Body of pancreas (tissue), 4 donors: ENCODE data around the gene METTL23. TPM values are rescaled to one million over a fixed set of nuclear protein-coding genes. Genes with fewer than 3 reads are reported as not detected.

Source experiments
- ATAC-seq: fragments of 150-250 bp; one replicate; pipeline ENCODE4 v1.9.1; 2016
- DNase-seq, 4 donors: peaks; one replicate each; pipeline ENCODE4 v3.0.0-alpha.2; 2019
- H3K27ac ChIP-seq, 4 donors: fragments of 200-600 bp; sonication (generic); 1 replicate in 3 of 4; 2 replicates in 1 of 4; pipeline versions ENCODE4 v1.5.1 to v1.6.1; 2016 to 2019; ENCODE audit warnings: mild to moderate bottlenecking in 1 of 4, mixed read lengths in 1 of 4, moderate library complexity in 1 of 4
- H3K27me3 ChIP-seq, 2 donors: fragments of 200-600 bp; sonication (generic); one replicate each; pipeline ENCODE4 v1.6.0; 2016; ENCODE audit warnings: mild to moderate bottlenecking in 1 of 2
- H3K36me3 ChIP-seq, 2 donors: fragments of 200-600 bp; sonication (generic); replicated peaks in 1 of 2; 2 replicates each; pipeline ENCODE4 v1.5.1; 2016; ENCODE audit warnings: low read depth in 2 of 2; ENCODE audit not compliant: insufficient read depth in 1 of 2
- H3K4me1 ChIP-seq: fragments of 200-600 bp; sonication (generic); one replicate; pipeline ENCODE4 v1.6.0; 2016
- H3K4me3 ChIP-seq, 2 donors: fragments of 200-600 bp; sonication (generic); 1 replicate in 1 of 2; 2 replicates in 1 of 2; pipeline ENCODE4 v1.5.1; 2016 to 2019
- H3K9me3 ChIP-seq, 3 donors: fragments of 200-600 bp; sonication (generic); 1 replicate in 2 of 3; 2 replicates in 1 of 3; pipeline ENCODE4 v1.5.1; 2016
- POLR2A ChIP-seq, 3 donors: fragments of 450-650 bp; IDR thresholded peaks; one replicate each; pipeline ENCODE4 v1.6.1; 2016; ENCODE audit warnings: antibody characterized with exemption in 3 of 3, mild to moderate bottlenecking in 2 of 3
- WGBS, 2 donors: methylation state at CpG; one replicate each; pipeline ENCODE4 v1.1.5; 2017; 5-methylcytosine and 5-hydroxymethylcytosine counted together
- intact Hi-C: fragments of 100-400 bp; cut with DNase I; formaldehyde crosslinking; loops from one replicate; pipeline ENCODE4 v1.15.1; 2023
- total RNA-seq, 2 donors: library from RNA; depleted of rRNA; stranded (reverse); fragments of >200 nt; gene quantifications; one replicate each; pipeline ENCODE4 v1.1.0, GENCODE V29; 2016
- TF ChIP-seq, protein P1 (sequence below), 7 experiments: fragments of 450-650 bp in 4 of 7; fragments of 200-600 bp in 3 of 7; sonication (generic) in 3 of 7; IDR thresholded peaks; one replicate each; pipeline ENCODE4 v1.5.1; 2016 to 2019; ENCODE audit warnings: antibody characterized with exemption in 7 of 7

METTL23 gene
- total RNA-seq, 2 donors from 2014 or later: 25.9 to 44.2 TPM

DNA sequence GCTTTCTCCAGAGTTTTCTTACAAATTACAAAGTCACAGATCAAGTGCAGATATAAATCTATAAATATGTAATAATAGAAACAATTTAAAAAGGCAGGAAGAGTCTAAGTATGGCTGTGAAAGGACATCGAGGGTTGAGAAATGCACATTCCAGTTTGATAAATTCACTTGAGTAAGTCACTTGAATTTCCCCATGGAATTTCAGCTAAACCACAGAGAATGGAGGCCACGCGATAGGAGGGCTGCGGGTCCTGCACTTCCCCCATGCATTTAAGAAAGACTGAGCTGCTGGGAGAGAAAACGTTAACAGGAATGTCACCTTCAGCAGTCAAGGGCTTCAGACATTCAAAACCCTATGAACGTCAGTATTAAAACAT, 9.8 kb upstream of the METTL23 start:
- Histone ChIP-seq H3K27ac (peak overlapping the region in 1 of 4 donors; percentile 60), H3K4me3 (no peak overlapping the region), H3K27me3 (no peaks in the 10 kb centered on the region), H3K9me3 (no peaks in the 10 kb centered on the region), H3K36me3 (peaks cover 17 to 52% of the 10 kb centered on the region in 2 donors), H3K4me1 (peaks cover 18% of the 10 kb centered on the region)
- ATAC-seq (no peak), DNase-seq (no peak)
- no peak for TF ChIP-seq POLR2A (IDR thresholded peaks at IDR 0.05)
- TF ChIP-seq, protein P1, sequence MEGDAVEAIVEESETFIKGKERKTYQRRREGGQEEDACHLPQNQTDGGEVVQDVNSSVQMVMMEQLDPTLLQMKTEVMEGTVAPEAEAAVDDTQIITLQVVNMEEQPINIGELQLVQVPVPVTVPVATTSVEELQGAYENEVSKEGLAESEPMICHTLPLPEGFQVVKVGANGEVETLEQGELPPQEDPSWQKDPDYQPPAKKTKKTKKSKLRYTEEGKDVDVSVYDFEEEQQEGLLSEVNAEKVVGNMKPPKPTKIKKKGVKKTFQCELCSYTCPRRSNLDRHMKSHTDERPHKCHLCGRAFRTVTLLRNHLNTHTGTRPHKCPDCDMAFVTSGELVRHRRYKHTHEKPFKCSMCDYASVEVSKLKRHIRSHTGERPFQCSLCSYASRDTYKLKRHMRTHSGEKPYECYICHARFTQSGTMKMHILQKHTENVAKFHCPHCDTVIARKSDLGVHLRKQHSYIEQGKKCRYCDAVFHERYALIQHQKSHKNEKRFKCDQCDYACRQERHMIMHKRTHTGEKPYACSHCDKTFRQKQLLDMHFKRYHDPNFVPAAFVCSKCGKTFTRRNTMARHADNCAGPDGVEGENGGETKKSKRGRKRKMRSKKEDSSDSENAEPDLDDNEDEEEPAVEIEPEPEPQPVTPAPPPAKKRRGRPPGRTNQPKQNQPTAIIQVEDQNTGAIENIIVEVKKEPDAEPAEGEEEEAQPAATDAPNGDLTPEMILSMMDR (IDR thresholded peaks at IDR 0.05): no peak
- WGBS, 2 donors: 72 to 79% methylated on average over 6 of the region's 6 CpGs
- intact Hi-C loops: loop anchor here (10.0 kb wide), 1 partner anchor 192 kb away; no protein-coding TSS in a partner anchor

GRCh38 chr17:76718516-76718915, 8.1 kb upstream of the METTL23 start:
- TF ChIP-seq, protein P1 (IDR thresholded peaks at IDR 0.05): no peak
- TF ChIP-seq POLR2A (IDR thresholded peaks at IDR 0.05): no peak
- ATAC-seq (no peak), DNase-seq (no peak)
- Histone ChIP-seq H3K4me3 (no peak overlapping the region), H3K27me3 (no peaks in the 10 kb centered on the region), H3K9me3 (no peaks in the 10 kb centered on the region), H3K36me3 (peaks cover 17 to 56% of the 10 kb centered on the region in 2 donors), H3K27ac (no peak overlapping the region), H3K4me1 (peaks cover 31% of the 10 kb centered on the region)
- intact Hi-C loops: loop anchor here (10.0 kb wide), 1 partner anchor 194 kb away; no protein-coding TSS in a partner anchor
- whole genome bisulfite sequencing, 2 donors: 86 to 91% methylated on average over 16 of the region's 16 CpGs

DNA sequence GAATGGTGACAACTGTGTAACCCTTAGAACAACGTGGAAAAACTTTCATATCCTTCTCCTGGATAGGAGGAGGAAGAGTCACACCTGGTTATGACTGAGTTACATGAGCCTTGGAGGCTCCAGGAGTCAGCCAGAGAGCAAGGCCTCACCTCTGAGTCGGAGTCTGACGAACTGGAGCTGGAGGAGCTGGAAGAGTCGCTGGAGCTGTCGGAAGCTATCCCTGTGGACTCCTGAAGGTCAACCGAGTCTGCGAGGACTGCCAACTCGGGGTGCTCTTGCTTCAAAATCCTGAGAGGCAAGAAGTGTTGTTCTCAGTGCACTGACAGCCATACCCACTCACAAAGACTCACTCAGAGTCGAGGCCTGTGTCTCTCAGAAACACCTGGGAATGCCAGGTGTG, 6.4 kb upstream of the METTL23 start:
- Histone ChIP-seq H3K27me3 (no peaks in the 10 kb centered on the region), H3K36me3 (peaks cover 17 to 61% of the 10 kb centered on the region in 2 donors)

DNA sequence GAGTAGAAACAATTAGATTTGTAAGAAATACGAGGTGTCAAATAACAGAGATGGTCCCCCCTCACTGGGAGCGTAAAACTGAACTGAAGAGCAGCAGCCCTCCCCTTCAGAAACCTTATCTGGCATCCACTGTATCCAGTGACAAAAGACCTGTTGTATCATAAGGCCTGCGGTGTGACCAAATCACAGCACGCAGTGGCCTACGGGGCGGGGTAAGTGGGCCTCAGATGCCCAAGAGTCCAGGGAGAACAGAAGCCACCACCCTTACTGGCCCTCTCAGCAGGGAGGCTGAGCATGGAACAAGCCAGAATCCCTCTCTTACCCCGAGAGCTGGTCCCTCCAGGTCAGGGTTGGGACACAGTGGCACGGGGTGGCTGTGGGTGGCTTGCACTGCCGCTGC, 5.7 kb upstream of the METTL23 start:
- no peak overlapping the region for H3K4me3 ChIP-seq
- 81 to 93% methylated on average over 6 to 8 of the region's 9 CpGs for WGBS, 2 donors
- DNase-seq: no peak
- ATAC-seq: no peak
- no peak overlapping the region for H3K27ac ChIP-seq
- no peaks in the 10 kb centered on the region for H3K9me3 ChIP-seq
- H3K4me1 ChIP-seq: peaks cover 38% of the 10 kb centered on the region
- no peaks in the 10 kb centered on the region for H3K27me3 ChIP-seq
- H3K36me3 ChIP-seq: peaks cover 17 to 56% of the 10 kb centered on the region in 2 donors
- no peak for TF ChIP-seq POLR2A (IDR thresholded peaks at IDR 0.05)
- TF ChIP-seq, protein P1 (IDR thresholded peaks at IDR 0.05): no peak
- intact Hi-C loops: no loop called here

More for the DNA sequence above, 6.4 kb upstream of the METTL23 start:
- DNase-seq (no peak), ATAC-seq (no peak)
- Histone ChIP-seq H3K4me1 (peaks cover 38% of the 10 kb centered on the region), H3K9me3 (no peaks in the 10 kb centered on the region), H3K27ac (no peak overlapping the region), H3K4me3 (no peak overlapping the region)
- 89 to 92% methylated on average over 8 to 9 of the region's 9 CpGs for WGBS, 2 donors
- TF ChIP-seq, protein P1 (IDR thresholded peaks at IDR 0.05): no peak
- TF ChIP-seq POLR2A (IDR thresholded peaks at IDR 0.05): no peak
- intact Hi-C loops: no loop called here

- intact Hi-C loops: no loop called here
- Histone ChIP-seq H3K27ac (no peak overlapping the region), H3K36me3 (peaks cover 17 to 53% of the 10 kb centered on the region in 2 donors), H3K4me3 (no peak overlapping the region), H3K9me3 (no peaks in the 10 kb centered on the region), H3K4me1 (peaks cover 38% of the 10 kb centered on the region), H3K27me3 (no peaks in the 10 kb centered on the region)
- TF ChIP-seq POLR2A (IDR thresholded peaks at IDR 0.05): no peak
- TF ChIP-seq, protein P1 (IDR thresholded peaks at IDR 0.05): no peak
- WGBS, 2 donors: 68 to 74% methylated on average over 10 of the region's 10 CpGs
- no peak for DNase-seq
- no peak for ATAC-seq
These were observed 5.2 kb upstream of the METTL23 start for GRCh38 chr17:76721463-76721862.
